Spleen (tissue), 11 donors: ENCODE measurements around the gene FABP3. TPM values are rescaled to one million over a fixed set of nuclear protein-coding genes. Genes with fewer than 3 reads are reported as not detected.

Source experiments
- DNase-seq: peaks from one replicate; pipeline ENCODE4 v3.0.0-alpha.2; 2020
- H3K27ac ChIP-seq, 8 donors: fragments of 200-600 bp; sonication (generic) in 7 of 8; 1 replicate in 4 of 8; 2 replicates in 4 of 8; pipeline versions ENCODE4 v1.5.0 to v1.8.0; 2016 to 2021; ENCODE audit warnings: inconsistent platforms in 4 of 8, mild to moderate bottlenecking in 4 of 8, moderate library complexity in 1 of 8
- H3K27me3 ChIP-seq, 7 donors: fragments of 200-600 bp; sonication (generic) in 6 of 7; replicated peaks in 1 of 7; 1 replicate in 4 of 7; 2 replicates in 3 of 7; pipeline versions ENCODE4 v1.5.0 to v1.8.0; 2016 to 2021; ENCODE audit warnings: inconsistent platforms in 3 of 7, mild to moderate bottlenecking in 1 of 7
- H3K36me3 ChIP-seq, 6 donors: fragments of 200-600 bp; sonication (generic) in 5 of 6; 1 replicate in 4 of 6; 2 replicates in 2 of 6; pipeline versions ENCODE4 v1.5.0 to v1.8.0; 2016 to 2021; ENCODE audit warnings: inconsistent platforms in 2 of 6
- H3K4me1 ChIP-seq, 6 donors: fragments of 200-600 bp; sonication (generic) in 5 of 6; 1 replicate in 3 of 6; 2 replicates in 3 of 6; pipeline versions ENCODE4 v1.5.0 to v1.8.0; 2016 to 2021; ENCODE audit warnings: inconsistent platforms in 3 of 6
- H3K4me3 ChIP-seq, 8 donors: fragments of 200-600 bp; sonication (generic) in 7 of 8; 1 replicate in 4 of 8; 2 replicates in 4 of 8; pipeline versions ENCODE4 v1.5.0 to v1.8.0; 2016 to 2021; ENCODE audit warnings: inconsistent platforms in 4 of 8, mild to moderate bottlenecking in 4 of 8, moderate library complexity in 2 of 8
- H3K9me3 ChIP-seq, 8 donors: fragments of 200-600 bp; sonication (generic) in 7 of 8; 1 replicate in 4 of 8; 2 replicates in 4 of 8; pipeline versions ENCODE4 v1.5.0 to v1.8.0; 2016 to 2021; ENCODE audit warnings: inconsistent platforms in 4 of 8
- CTCF ChIP-seq, 11 experiments: fragments of 200-600 bp in 7 of 11; fragments of 450-650 bp in 4 of 11; sonication (generic) in 4 of 11; IDR thresholded peaks in 8 of 11; conservative IDR thresholded peaks in 3 of 11; 1 replicate in 7 of 11; 2 replicates in 4 of 11; pipeline versions ENCODE4 v1.4.0 to v1.8.0; 2016 to 2021; ENCODE audit warnings: antibody characterized with exemption in 11 of 11, inconsistent platforms in 4 of 11, mild to moderate bottlenecking in 1 of 11
- POLR2A ChIP-seq, 3 donors: fragments of 450-650 bp; IDR thresholded peaks; one replicate each; pipeline ENCODE4 v1.5.1; 2017; ENCODE audit warnings: antibody characterized with exemption in 3 of 3, mild to moderate bottlenecking in 1 of 3
- POLR2AphosphoS5 ChIP-seq, 3 donors: sonication (generic); formaldehyde crosslinking; IDR thresholded peaks; one replicate each; pipeline ENCODE4 v1.5.1; 2017; ENCODE audit warnings: antibody characterized with exemption in 3 of 3
- WGBS, 5 donors: extraction: QIAGEN DNeasy Blood & Tissue Kit in 3 of 5; methylation state at CpG; one replicate each; pipeline versions ENCODE4 v1.1.5 to v1.1.7; 2013 to 2018; 5-methylcytosine and 5-hydroxymethylcytosine counted together
- intact Hi-C: fragments of 100-400 bp; cut with DNase I; formaldehyde crosslinking; loops from one replicate; pipeline ENCODE4 v1.15.0; 2023; ENCODE audit warnings: low total_unique reads
- polyA plus RNA-seq, 3 donors: library from polyadenylated mRNA; stranded (reverse); fragments of 200-250 nt; gene quantifications; one replicate each; pipeline ENCODE4 v1.2.1, GENCODE V29; 2013
- total RNA-seq, 7 donors: library from RNA; depleted of rRNA in 3 of 7; stranded (reverse); fragments of >200 nt in 3 of 7; fragmentation: NEBNext Ultra II Directional in 4 of 7; extraction: Animal tissue kit (Norgen Biotek cat#: 25700) in 4 of 7; gene quantifications; one replicate each; pipeline versions ENCODE4 v1.1.0 to v1.2.1, GENCODE V29; 2016 to 2021
- donor health status: healthy with polysubstance abuse.
- donor health status: DM: no; HTN: no; CAD: no; lungs with moderate emphysema.
- donor health status: DM: no; HTN: no; CAD: no.
- donor health status: Bipolar disorder and iron deficiency.
- donor health status: healthy.
- donor health status: DM: no; HTN: no; CAD: no.
- donor health status: DM: yes; HTN: yes; CAD: no.

FABP3 gene
- total and polyA plus RNA-seq, 10 donors: 4.1 to 57.1 (median 23.4) TPM

GRCh38 chr1:31373897-31374486, 1.1 kb upstream of the FABP3 start:
- Histone ChIP-seq H3K9me3 (no peaks in the 10 kb centered on the region), H3K27me3 (peaks cover 0 to 15% (median 0%) of the 10 kb centered on the region in 7 donors), H3K4me1 (peaks cover 4 to 44% (median 25%) of the 10 kb centered on the region in 6 donors), H3K36me3 (no peaks in the 10 kb centered on the region), H3K4me3 (peak overlapping the region in 6 of 8 donors; percentile 19 to 62 (median 24)), H3K27ac (peak overlapping the region in 3 of 8 donors; percentile 52 to 62 (median 60))
- intact Hi-C loops: no loop called here
- 37 to 40% (median 38%) methylated on average over 11 of the region's 11 CpGs for WGBS, 5 donors
- TF ChIP-seq POLR2A (IDR thresholded peaks at IDR 0.05) (no peak), POLR2AphosphoS5 (IDR thresholded peaks at IDR 0.05) (no peak), CTCF (IDR thresholded peaks at IDR 0.05 in 8 of 11, conservative IDR thresholded peaks at IDR 0.05 in 3 of 11) (no peak)
- DNase-seq: no peak

GRCh38 chr1:31372751-31373055, 173 bp downstream of the FABP3 start:
- TF ChIP-seq POLR2A (IDR thresholded peaks at IDR 0.05) (no peak), POLR2AphosphoS5 (IDR thresholded peaks at IDR 0.05) (no peak), CTCF (IDR thresholded peaks at IDR 0.05 in 8 of 11, conservative IDR thresholded peaks at IDR 0.05 in 3 of 11) (no peak)
- WGBS, 5 donors: 48 to 58% (median 52%) methylated on average over 8 to 10 of the region's 10 CpGs
- Histone ChIP-seq H3K4me1 (peaks cover 4 to 55% (median 29%) of the 10 kb centered on the region in 6 donors), H3K36me3 (peaks cover 0 to 10% (median 0%) of the 10 kb centered on the region in 6 donors), H3K4me3 (peak overlapping the region in 7 of 8 donors; percentile 6 to 62 (median 22)), H3K27me3 (peaks cover 0 to 14% (median 0%) of the 10 kb centered on the region in 7 donors), H3K9me3 (no peaks in the 10 kb centered on the region), H3K27ac (peak overlapping the region in 4 of 8 donors; percentile 52 to 63 (median 61))
- intact Hi-C loops: no loop called here
- DNase-seq: no peak

GRCh38 chr1:31372051-31372450, 825 bp downstream of the FABP3 start:
- H3K27me3 ChIP-seq: peaks cover 0 to 14% (median 0%) of the 10 kb centered on the region in 7 donors
- intact Hi-C loops: no loop called here
- peaks cover 4 to 55% (median 29%) of the 10 kb centered on the region in 6 donors for H3K4me1 ChIP-seq
- WGBS, 5 donors: 76 to 86% (median 84%) methylated on average over 3 of the region's 3 CpGs
- H3K36me3 ChIP-seq: peaks cover 0 to 17% (median 0%) of the 10 kb centered on the region in 6 donors
- no peak for DNase-seq
- H3K9me3 ChIP-seq: no peaks in the 10 kb centered on the region
- peak overlapping the region in 2 of 8 donors; percentile 41 to 62 for H3K4me3 ChIP-seq
- no peak for TF ChIP-seq CTCF (IDR thresholded peaks at IDR 0.05 in 8 of 11, conservative IDR thresholded peaks at IDR 0.05 in 3 of 11)
- peak overlapping the region in 3 of 8 donors; percentile 7 to 31 (median 13) for H3K27ac ChIP-seq

GRCh38 chr1:31371121-31371959, 1.5 kb downstream of the FABP3 start:
- peaks cover 0 to 24% (median 2%) of the 10 kb centered on the region in 6 donors for H3K36me3 ChIP-seq
- TF ChIP-seq POLR2A (IDR thresholded peaks at IDR 0.05): no peak
- no peak for TF ChIP-seq POLR2AphosphoS5 (IDR thresholded peaks at IDR 0.05)
- no peak for TF ChIP-seq CTCF (IDR thresholded peaks at IDR 0.05 in 8 of 11, conservative IDR thresholded peaks at IDR 0.05 in 3 of 11)
- no peak for DNase-seq
- intact Hi-C loops: no loop called here
- WGBS, 5 donors: 66 to 73% (median 71%) methylated on average over 10 of the region's 10 CpGs
- H3K4me3 ChIP-seq: peak overlapping the region in 1 of 8 donors; percentile 41
- peak overlapping the region in 3 of 8 donors; percentile 7 to 43 (median 13) for H3K27ac ChIP-seq
- peaks cover 0 to 14% (median 0%) of the 10 kb centered on the region in 7 donors for H3K27me3 ChIP-seq
- no peaks in the 10 kb centered on the region for H3K9me3 ChIP-seq
- H3K4me1 ChIP-seq: peaks cover 4 to 55% (median 29%) of the 10 kb centered on the region in 6 donors
